COLO668 (cell line): ENCODE data around the gene BICC1.
A peak's percentile ranks its signal among the peaks of the same experiment; 100 is the strongest.

ENCODE experiments used
- DNase-seq: peaks from one replicate; lab custom pipeline; 2025; ENCODE audit not compliant: unreplicated experiment; lab: John Stamatoyannopoulos, UW

The BICC1 gene

DNA sequence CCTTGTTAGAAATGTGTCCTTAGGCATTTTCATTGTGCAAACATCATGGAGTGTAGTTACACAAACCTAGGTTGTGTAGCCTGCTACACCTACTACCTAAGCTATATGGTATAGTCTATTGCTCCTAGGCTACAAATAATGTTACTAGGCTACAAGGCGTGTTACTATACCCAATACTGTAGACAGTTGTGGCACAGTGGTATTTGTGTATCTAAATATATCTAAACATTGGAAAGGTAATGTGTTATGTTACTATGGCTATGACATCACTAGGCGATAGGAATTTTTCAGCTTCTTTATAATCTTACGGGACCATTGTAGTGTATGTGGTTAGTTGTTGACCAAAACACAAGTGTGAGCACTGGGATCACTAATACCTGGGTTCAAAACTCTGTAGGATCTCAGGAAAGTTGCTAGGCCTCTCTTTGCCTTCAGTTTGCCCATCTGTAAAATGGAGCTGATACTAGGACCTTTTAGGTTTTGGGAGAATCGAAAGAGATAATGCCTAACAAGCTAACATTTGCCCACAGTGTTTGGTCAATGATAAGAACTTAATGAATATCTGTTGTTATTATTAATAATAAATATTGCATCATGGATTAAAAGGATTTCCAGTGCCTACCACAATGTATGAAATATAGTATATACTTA, 2.7 kb downstream of the BICC1 start:
- DNase-seq: no peak

DNA sequence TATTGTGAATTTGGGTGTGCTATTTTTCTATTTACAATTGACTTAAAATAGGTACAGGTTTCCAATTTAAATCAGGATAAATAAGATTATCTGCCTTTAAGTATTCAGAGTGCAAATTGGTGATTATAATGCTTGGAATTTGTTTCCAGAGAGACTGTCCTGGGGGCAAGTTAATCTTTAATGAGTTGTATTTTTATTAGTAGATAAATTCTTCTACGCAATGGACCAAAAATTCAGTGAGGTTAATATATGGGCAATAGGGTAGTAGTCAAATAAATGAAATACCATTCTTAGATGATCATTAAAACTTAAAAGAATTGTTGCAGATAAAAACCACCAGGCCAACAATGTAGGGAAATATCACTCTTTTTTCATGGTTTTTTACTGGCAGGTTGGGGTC, 3.4 kb downstream of the BICC1 start:
- no peak for DNase-seq

DNA sequence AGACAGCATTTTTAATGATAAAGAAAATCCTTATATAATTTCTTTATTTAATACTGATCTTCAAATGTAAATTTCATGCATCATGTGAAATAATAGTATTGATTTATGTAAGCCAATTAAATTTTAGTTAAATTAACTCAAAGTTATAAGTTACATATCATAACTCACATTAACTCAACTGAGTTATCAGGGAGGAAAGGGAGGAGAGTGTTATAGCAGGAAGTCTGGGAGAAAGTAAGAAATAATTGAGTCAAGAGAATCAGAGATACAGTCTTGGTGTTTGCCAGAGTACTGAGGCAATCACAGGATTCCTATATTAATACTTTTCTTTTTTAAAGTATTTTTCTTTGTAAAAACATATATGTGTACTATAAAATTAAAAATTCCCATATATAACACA, 4.0 kb downstream of the BICC1 start:
- no peak for DNase-seq

DNA sequence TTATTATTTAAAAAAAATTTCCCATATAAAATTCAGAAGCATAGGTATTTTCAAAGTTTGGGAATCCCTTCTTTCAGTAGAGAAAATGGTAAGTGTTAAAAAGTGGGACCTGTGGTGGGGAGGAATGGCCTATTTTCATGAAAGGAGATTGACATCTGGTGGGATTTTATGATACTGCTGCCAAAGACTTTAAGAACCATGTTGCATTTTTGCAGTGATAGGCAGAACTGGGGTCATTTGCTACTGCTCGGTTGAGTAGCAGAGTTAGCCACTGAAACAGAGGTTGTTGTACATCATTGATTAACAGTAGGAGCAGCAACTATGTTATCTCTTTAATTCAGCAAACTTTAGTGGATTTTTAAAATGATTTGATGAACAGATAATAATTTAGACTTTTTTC, 4.4 kb downstream of the BICC1 start:
- no peak for DNase-seq

DNA sequence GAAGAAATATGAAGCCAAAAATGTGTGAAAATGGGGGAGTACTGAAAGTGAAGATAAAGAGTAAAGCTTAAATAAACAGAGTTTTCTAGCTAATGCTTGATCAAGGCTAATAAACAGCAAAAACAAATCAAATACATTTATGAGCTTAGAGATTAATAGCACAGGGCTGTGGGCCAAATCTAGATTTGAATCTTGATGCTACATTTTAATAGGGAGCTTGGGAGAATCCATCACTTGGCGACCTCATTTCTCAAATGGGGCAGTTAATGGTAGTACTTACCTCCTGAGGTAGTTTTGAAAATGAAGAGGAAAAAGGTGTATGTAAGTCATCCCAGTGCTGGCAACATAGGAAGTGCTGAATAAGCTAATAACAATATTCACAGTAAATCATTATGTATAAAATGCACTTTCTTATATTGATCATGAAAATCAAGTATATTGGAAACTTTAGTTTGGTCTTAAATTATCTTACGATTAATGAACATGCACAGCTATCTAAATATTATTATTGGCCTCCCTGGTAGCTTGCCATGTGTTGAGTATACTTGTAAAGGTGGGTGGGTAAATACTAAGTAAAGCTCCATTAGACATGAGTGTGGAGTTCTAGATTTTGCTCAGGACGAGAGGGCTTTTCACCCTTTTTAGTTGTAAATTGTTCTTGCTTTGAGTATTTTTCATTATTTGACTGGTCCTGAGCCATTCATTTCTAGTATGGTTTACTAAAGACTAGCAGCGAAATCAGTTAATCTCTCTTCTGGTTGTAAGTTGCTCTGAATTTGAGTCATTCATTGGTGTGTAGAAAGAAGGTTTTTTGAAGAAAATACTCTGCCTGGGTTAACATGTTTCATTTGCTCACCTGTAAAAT, 5.1 kb downstream of the BICC1 start:
- DNase-seq: no peak

DNA sequence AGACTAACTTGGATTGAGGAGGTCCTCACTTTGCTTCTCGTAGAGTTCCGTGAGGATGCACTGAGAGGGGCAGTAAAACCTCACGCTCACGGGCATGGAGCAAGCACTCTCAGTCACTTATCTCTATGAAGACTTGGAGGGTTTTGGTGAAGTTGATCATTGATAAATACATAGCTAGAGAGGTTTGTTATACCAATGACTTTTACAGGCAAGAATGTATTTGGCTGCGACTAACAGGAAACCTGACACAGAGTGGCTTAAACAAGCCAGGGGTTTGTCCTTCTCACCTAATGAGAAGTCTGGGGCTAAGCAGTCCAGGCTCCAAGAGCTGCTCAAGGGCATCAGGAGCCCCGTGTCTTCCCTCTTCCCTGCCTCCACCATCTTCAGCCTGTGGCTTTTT, 6.1 kb downstream of the BICC1 start:
- no peak for DNase-seq

DNA sequence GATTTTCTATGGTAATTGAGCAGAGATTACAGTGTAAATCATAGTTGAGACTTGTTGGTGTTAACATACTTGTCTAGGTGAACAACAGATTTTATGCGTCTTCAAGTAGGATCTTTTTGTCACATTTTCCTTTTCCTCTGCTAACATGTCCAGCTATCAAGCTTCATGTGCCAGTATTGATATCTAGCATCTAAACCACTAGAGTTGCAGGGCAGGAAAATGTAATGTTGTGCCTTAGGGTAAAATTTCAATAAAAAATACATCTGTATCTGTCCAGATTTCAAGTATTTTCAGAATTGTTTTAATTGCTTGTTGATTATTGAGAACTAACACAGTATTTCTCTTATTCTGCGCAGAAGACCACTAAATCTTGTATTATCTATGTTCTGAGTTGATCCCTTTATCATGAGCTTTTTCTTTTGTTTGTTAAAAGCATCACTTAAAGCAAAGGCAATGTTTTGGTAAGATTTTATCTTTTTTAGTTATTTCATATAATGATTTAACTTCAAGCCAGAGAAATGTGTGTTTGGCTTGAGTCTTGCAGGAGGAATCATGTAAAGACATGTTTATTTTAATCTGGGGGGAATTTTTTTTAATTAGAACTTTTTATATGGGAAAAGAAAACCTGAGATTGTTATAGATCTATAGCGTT, 16.5 kb downstream of the BICC1 start:
- DNase-seq: no peak

DNA sequence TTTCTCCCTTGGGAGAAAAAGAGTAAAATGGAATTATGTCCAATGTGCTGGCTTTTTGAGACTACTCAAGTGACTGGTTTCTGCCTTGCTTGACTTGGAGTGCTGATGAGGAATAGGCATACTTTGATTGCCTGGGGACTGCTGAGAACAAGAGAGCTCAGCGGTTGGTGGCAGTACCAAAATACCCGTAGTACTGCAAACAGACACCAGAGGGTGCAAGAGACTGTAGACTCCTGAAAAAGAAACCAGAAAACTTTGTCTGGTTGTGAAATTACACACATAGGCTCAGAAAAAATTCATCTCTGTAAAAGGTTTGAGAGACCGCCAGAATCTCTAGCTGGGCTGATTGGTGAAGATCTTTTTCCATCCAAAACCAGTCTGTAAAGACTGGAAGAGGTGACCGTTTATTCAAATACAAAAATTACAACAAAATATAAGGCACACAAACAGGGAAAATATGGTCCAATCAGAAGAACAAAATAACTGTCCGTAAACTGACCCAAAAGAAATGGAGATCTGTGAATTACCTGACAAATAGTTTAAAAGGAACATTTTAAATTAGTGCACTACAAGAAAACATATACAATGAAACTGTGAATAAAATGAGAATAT, 18.5 kb downstream of the BICC1 start:
- peak; percentile 37 for DNase-seq

DNA sequence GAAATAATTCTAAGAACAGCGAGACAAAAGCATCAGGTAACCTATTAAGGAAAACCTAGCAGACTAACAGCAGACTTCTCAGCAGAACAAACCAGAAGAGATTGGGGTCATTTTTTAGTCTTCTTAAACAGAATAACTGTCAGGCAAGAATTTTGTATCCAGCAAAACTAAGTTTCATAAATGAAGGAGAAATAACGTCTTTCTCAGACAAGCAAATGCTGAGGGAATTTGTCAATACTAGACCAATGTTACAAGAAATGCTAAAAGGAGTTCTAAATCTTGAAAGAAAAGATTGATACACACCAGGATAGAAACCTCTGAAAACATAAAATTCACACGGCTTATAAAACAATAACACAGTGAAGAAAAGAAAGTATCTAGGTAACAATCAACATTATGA, 22.6 kb downstream of the BICC1 start:
- DNase-seq: no peak

DNA sequence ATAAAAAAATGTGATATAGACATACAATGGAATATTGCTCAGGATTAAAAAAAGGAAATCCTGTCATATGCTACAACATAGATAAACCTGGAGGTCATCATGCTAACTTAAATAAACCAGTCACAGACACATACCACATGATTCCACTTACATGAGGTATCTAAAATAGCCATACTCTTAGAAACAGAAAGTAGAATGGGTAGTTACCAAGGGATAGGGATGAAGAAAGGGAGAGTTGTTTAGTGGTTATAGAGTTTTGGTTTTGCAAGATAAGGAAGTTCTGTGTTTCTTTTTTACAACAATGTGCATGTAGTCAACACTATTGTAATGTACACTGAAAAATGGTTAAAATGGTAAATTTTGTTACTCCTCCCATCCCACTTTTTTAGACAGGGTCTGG, 30.5 kb downstream of the BICC1 start:
- no peak for DNase-seq

DNA sequence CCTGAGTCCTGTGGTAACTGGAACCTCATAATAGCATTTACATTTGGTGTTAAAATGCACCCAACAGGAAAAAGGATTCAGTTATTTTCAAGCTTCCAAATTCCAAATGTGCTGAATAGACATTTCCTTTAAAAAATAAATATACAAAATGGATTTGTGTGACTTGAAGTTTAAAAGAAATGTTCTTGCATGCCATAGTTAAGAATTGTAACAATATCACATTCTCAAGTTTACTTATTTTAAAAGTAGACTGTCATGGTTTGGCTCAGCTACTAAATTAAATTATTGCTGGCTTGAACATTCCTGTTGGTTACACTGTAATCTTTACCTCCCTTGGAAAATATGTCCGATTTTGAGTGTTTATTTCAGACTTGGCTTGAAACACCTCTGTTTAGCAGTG, 31.5 kb downstream of the BICC1 start:
- no peak for DNase-seq

DNA sequence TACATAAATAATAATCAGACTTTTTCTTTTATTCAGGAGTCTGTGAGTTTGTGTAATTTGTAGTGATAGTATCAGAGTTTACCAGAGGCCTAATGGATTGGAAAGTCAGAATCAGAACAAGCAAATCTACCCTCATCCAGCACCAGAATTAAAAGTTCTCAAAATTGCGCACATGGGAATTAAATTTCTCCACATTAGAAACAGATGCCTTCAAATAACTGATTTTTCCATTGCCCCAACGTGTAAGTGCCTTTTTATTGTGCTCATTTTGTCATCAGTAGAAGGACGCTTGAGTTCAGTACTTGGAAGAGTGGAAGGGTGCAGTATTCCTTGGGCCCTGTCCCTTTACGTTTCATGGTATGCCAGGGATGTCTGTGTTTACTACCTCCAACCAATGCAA, 32.8 kb downstream of the BICC1 start:
- DNase-seq: no peak

DNA sequence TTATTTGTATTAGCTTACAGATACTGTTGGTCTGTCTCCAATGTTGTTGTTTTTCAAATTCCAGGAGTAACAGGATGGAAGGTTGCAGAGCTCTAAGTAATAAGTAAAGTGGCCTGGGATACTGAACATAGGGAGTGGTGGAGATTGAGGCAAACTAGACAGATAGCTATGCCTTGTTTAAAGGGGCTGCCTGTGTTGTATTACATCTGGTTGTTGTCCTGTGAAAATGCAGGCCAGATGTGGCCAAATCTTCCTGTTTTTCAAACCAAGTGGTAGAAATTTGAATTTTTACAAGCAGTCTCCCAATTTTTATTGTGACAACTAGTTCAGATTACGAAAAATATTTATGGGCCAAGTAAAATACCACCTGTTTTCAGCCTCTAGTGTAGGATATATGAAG, 33.5 kb downstream of the BICC1 start:
- DNase-seq: no peak

DNA sequence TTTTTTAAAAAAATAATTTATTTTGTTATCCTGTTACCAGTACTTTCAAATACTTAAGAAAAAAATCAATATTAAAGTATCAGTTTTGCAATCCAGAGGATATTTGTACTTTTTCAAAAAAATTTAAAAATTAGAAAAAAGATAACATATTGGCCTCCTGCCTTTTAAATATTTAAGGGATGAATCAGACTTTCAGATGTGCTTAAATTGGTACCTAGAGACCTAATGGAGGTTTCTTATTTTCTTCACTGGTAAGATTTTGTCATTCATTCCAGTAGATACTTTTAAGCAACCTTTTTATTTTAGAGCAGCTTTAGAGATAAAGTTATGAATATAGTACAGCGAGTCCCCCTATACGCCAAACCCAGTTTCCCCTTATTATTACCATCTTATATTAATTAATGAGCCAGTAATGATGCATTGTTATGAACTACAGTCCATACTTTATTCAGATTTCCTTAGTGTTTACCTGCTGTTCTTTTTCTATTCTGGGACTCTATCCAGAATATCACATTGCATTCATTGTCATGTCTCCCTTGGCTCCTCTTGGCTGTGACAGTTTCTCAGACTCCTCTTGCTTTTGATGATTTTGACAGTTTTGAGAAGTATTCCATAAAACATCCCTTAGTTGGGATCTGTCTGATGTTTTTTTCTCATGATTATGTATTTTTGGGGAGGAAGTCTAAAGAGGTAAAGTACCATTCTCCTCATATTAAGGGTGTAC, 34.2 kb downstream of the BICC1 start:
- no peak for DNase-seq

DNA sequence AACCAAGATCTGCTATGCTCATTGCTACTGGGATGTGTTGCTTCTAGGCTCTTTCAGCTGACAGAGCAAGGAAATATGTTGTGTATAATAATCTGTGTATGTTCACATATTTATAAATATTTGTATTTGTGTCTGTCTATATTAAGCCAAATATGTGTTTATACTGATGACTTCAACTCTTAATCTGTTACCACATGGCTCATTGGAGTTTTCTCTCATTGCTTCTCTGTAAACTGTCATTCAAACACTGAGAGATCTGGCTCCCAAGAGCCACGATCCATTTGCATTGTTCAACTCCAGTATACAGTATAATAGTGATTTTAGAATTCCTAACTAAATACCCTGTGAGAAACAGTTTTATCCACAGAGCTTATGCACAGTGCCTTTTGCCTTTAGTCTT, 35.3 kb downstream of the BICC1 start:
- DNase-seq: no peak

DNA sequence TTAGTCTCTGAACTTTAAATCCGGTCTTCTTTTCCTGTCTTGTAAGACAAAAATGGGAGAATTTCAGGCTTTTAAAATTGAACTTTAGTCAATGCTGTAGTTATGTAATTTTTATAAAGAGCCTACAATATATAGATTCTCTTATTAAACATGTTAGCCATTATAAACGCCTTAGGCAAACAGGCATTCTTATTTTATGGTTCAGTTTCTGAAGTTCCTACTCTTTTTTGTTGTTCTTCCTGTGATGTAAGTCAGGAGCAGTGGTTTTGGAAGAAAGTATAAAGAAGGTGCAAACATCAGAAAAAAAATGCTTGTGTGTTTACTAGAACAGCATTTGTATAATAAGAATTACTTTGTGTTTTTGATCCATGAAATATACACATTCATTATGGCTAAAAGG, 41.6 kb downstream of the BICC1 start:
- no peak for DNase-seq

DNA sequence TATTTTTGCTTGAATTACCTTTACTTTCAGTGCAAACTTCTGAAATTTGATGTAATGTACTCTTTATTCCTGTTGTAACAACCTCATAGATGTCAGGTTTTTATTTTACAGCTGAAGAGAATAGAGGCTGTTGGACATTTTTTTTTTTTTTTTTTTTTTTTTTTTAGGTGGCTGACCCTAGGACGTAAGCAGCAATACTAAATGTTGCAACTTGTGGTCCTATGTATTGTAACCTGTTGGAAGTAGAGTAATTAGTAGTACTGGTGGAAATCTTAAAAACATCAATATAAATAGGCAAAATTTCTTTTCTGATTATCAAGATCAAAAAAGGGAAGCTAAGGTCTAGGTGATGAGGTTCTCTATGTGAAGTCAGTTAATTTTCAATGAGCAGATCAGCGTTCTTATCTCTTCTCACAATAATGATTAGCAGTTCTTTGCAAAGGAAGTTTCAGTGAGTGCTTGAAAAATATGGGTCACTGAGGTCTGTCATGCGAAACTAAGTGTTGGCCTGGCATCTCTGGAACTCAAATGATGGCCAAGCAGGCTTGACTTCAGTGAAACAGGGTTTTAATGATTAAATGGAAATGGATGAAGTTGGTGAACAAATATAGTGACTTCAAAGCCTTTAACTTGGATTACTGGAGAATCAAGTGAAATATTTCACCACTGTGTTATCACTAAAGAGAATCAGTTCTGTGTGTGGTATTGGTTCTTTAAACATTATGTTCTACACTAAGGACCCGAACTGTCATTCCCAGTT, 42.7 kb downstream of the BICC1 start:
- no peak for DNase-seq

DNA sequence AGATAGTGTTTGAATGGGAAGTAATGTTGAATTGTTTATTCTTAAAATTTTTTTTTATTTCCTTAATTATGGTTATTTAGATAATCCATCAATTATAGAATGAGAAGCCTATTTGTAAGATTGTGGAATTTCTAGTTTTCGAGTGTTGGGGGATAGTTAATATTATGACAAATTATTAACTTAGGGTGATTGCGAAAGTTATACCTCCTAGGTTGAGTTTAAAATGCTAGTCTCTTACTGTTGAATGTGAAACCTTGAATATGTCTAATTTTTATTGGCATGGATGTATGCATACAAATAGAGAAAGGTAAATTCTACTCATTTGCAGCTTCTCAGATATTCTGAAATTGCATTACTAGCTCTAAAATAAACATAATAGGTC, 43.2 kb downstream of the BICC1 start:
- DNase-seq: no peak

DNA sequence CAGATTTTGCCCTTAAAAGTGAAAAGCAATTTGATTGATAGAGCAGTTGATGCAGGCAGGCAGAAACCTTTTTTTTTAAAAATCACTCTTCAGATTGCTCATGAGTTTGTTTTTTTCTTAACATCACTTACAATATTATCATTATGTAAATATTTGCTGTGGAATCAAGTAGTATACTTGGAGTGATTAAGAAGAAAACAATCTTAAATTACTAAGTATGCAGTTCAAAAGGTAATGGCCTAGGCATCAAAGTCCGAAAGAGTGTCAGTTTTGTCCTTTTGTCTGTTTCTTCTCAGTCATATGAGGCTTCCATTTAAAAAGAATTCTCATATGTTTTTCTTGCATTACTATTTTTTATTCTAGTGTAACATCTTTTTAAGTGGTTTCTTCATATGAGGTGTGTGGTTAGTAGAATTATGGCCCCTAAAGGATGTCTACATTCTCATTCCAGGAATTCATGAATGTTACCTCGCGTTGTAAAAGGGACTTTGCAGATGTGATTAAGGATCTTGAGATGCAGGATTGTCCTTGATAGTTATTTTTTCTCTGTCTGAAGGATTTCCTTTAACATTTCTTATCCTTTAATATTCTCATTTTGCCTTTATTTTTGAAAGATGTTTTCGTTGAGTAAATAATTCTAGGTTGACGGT, 44.0 kb downstream of the BICC1 start:
- no peak for DNase-seq

DNA sequence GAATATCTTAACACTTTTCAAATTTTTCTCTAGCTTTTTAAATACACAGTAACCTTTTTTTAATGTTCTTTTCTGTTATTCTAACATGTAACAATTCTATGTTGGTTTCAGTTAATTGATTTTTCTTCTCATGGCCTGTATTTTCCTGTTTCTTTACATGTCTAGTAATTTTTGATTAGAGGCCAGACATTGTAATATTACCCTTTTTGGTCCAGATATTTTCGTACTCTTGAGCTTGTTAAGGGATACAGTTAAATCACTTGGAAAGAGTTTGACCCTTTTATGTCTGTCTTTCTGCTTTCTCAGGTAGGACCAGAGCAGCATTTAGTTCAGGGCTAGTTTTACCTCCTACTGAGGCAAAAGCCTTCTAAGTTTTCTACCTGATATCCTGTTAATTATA, 45.0 kb downstream of the BICC1 start:
- DNase-seq: no peak
